Memory B cell (primary cell): ENCODE data around the gene ZNF354B.
"Not testable (repeated sequence)": the region's sequence is repeated elsewhere in the genome, so short reads cannot be mapped to it uniquely, and the experiment has no call there.

Experiments used
- ATAC-seq: fragments of 150-1000 bp; cut with Tn5 transposase; 2 replicates; pipeline ENCODE4 v1.10.0; 2021; ENCODE audit warnings: low read depth, mild to moderate bottlenecking, moderate library complexity
- DNase-seq, 2 donors: peaks; one replicate each; pipeline ENCODE4 v3.0.0; 2022; ENCODE audit warnings: low spot score in 2 of 2
- H3K27ac Mint-ChIP-seq: one replicate; pipeline ENCODE4 v1.8.0; 2022; ENCODE audit warnings: mild to moderate bottlenecking, moderate library complexity, mixed read lengths
- H3K27me3 Mint-ChIP-seq: one replicate; pipeline ENCODE4 v1.8.0; 2022; ENCODE audit warnings: mixed read lengths
- H3K36me3 Mint-ChIP-seq: one replicate; pipeline ENCODE4 v1.8.0; 2022; ENCODE audit warnings: mild to moderate bottlenecking, mixed read lengths
- H3K4me1 Mint-ChIP-seq: one replicate; pipeline ENCODE4 v1.8.0; 2022; ENCODE audit warnings: mixed read lengths
- H3K4me3 Mint-ChIP-seq: one replicate; pipeline ENCODE4 v1.8.0; 2022; ENCODE audit warnings: mild to moderate bottlenecking, moderate library complexity, mixed read lengths
- H3K9me3 Mint-ChIP-seq: one replicate; pipeline ENCODE4 v1.8.0; 2022; ENCODE audit warnings: mixed read lengths

Gene ZNF354B

GRCh38 chr5:178859625-178860521 is at the start of gene ZNF354B:
ZNF354B (plus strand) TSS chr5:178859953; CDS start chr5:178861048, 1,095 bp downstream.
- Mint-ChIP-seq H3K4me1 (peaks cover 16% of the 10 kb centered on the region), H3K9me3 (no peaks in the 10 kb centered on the region), H3K36me3 (peaks cover 4% of the 10 kb centered on the region), H3K27me3 (no peaks in the 10 kb centered on the region), H3K4me3 (peak within 1 kb of the TSS; percentile 85), H3K27ac (peak within 1 kb of the TSS; percentile 65)
- peak; percentile 67 to 68 for DNase-seq
- peak; percentile 95 for ATAC-seq

GRCh38 chr5:178817506-178817905 is 42.2 kb upstream of the ZNF354B start:
- H3K4me3 Mint-ChIP-seq, result no peak overlapping the region
- no peaks in the 10 kb centered on the region for H3K9me3 Mint-ChIP-seq
- no peak for ATAC-seq
- H3K4me1 Mint-ChIP-seq, result no peaks in the 10 kb centered on the region
- H3K27me3 Mint-ChIP-seq, result peaks cover 2% of the 10 kb centered on the region
- no peak overlapping the region for H3K27ac Mint-ChIP-seq
- DNase-seq, result no peak
- no peaks in the 10 kb centered on the region for H3K36me3 Mint-ChIP-seq

DNA sequence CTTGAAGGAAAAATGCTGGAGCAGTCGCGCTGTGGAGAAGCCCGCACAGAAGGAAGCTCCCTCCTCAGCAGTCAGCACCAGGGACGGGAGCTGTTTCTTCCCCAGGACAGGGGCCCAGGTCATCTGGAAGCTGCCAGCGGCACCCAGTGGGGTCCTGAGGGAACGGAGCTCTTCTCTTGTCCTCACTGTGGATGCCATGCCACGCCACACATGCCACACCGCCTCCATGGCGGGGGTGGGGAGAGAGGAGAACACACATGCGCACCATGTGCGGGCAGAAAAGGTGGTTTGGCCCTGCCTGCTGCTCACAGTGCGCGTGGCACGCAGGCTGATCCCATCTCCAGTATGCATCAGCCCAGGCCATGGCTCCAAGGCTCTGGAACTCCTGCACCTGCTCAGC is 41.7 kb upstream of the ZNF354B start:
- Mint-ChIP-seq H3K27ac (no peak overlapping the region), H3K36me3 (no peaks in the 10 kb centered on the region), H3K4me1 (no peaks in the 10 kb centered on the region), H3K4me3 (no peak overlapping the region), H3K9me3 (no peaks in the 10 kb centered on the region), H3K27me3 (peaks cover 2% of the 10 kb centered on the region)
- ATAC-seq (no peak), DNase-seq (no peak)

DNA sequence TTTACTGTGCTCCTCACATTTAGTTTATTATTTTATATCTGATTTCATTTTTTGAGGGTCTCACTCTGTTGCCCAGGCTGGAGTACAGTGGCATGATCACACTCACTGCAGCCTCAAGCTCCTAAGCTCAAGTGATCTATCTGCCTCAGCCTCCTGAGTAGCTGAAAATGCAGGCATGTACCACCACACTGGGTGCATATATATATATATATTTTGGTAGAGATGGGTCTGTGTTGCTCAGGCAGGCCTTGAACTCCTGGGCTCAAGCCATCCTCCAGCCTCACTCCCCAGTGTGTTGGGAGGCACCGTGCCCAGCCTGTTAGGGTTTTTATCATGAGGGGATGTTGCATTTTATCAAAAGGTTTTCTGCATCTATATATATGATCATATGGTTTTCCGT is 39.8 kb upstream of the ZNF354B start:
- DNase-seq, result no peak
- Mint-ChIP-seq H3K27me3 (peaks cover 2% of the 10 kb centered on the region), H3K4me3 (no peak overlapping the region), H3K36me3 (no peaks in the 10 kb centered on the region), H3K9me3 (no peaks in the 10 kb centered on the region), H3K4me1 (no peaks in the 10 kb centered on the region), H3K27ac (no peak overlapping the region)
- no peak for ATAC-seq

DNA sequence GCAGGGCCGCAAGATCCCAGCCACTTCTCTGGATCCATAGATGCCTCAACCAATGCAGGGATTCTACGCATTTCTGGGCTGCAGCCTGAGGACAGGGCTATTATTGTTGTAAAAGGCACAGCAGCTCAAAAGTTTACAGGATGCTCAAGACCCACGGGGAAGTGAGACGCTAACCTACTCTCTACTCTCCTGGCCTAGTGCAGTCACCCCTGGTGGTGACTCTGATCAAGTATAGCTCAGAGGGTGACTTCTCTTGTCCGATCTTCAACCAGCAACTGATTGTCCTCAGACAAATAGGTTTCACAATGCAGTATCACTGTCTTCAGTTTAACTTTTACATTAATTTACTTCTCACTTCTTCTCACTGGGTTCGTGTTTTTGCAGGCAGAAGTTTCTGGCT is 34.3 kb upstream of the ZNF354B start:
- Mint-ChIP-seq H3K4me3 (no peak overlapping the region), H3K27ac (no peak overlapping the region), H3K9me3 (no peaks in the 10 kb centered on the region), H3K36me3 (no peaks in the 10 kb centered on the region), H3K27me3 (peaks cover 3% of the 10 kb centered on the region), H3K4me1 (no peaks in the 10 kb centered on the region)
- DNase-seq, result no peak
- no peak for ATAC-seq

GRCh38 chr5:178826216-178826615 is 33.5 kb upstream of the ZNF354B start:
- Mint-ChIP-seq H3K36me3 (no peaks in the 10 kb centered on the region), H3K27me3 (peaks cover 3% of the 10 kb centered on the region), H3K4me1 (no peaks in the 10 kb centered on the region), H3K4me3 (no peak overlapping the region), H3K27ac (no peak overlapping the region), H3K9me3 (no peaks in the 10 kb centered on the region)
- ATAC-seq (no peak), DNase-seq (no peak)

DNA sequence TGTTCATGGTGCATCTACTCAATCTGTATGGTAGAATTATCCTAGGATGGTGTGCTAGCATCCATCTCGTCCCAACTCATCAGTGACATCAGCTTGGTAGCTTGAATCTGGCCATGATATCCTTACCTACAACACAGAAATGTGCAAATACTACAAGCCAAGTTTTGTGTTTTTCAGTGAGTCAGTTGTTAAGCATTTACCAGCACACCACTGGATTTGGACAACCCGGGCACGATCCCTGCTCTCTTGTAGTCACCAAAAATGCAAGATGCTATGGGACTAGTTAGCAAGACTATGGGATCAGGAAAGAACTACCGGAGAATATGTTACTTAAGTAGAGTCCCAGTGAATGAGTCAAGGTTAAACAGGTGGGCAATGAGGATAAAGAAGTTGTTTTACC is 32.1 kb upstream of the ZNF354B start:
- Mint-ChIP-seq H3K4me1 (no peaks in the 10 kb centered on the region), H3K27me3 (peaks cover 4% of the 10 kb centered on the region), H3K9me3 (no peaks in the 10 kb centered on the region), H3K36me3 (no peaks in the 10 kb centered on the region), H3K27ac (no peak overlapping the region), H3K4me3 (no peak overlapping the region)
- ATAC-seq, result no peak
- no peak for DNase-seq

GRCh38 chr5:178831049-178831448 is 28.7 kb upstream of the ZNF354B start:
- no peak for ATAC-seq
- no peaks in the 10 kb centered on the region for H3K36me3 Mint-ChIP-seq
- no peaks in the 10 kb centered on the region for H3K4me1 Mint-ChIP-seq
- H3K9me3 Mint-ChIP-seq, result peaks cover 3% of the 10 kb centered on the region
- DNase-seq, result no peak
- no peak overlapping the region for H3K4me3 Mint-ChIP-seq
- peaks cover 7% of the 10 kb centered on the region for H3K27me3 Mint-ChIP-seq
- no peak overlapping the region for H3K27ac Mint-ChIP-seq

- H3K4me3 Mint-ChIP-seq, result no peak overlapping the region
- DNase-seq (no peak), ATAC-seq (no peak)
- peaks cover 6% of the 10 kb centered on the region for H3K27me3 Mint-ChIP-seq
- peaks cover 3% of the 10 kb centered on the region for H3K9me3 Mint-ChIP-seq
- no peaks in the 10 kb centered on the region for H3K4me1 Mint-ChIP-seq
- H3K36me3 Mint-ChIP-seq, result no peaks in the 10 kb centered on the region
- no peak overlapping the region for H3K27ac Mint-ChIP-seq
These were observed 27.0 kb upstream of the ZNF354B start for GRCh38 chr5:178832618-178833201.

GRCh38 chr5:178836628-178837027 is 23.1 kb upstream of the ZNF354B start:
- DNase-seq (no peak), ATAC-seq (no peak)
- peaks cover 3% of the 10 kb centered on the region for H3K9me3 Mint-ChIP-seq

GRCh38 chr5:178838695-178839318 is 20.9 kb upstream of the ZNF354B start:
- not testable (repeated sequence) for H3K4me1 Mint-ChIP-seq, H3K36me3 Mint-ChIP-seq, DNase-seq, H3K9me3 Mint-ChIP-seq, H3K27ac Mint-ChIP-seq, H3K4me3 Mint-ChIP-seq, H3K27me3 Mint-ChIP-seq, ATAC-seq

More at GRCh38 chr5:178836628-178837027, 23.1 kb upstream of the ZNF354B start:
- H3K4me3 Mint-ChIP-seq, result no peak overlapping the region
- H3K27ac Mint-ChIP-seq, result no peak overlapping the region
- peaks cover 12% of the 10 kb centered on the region for H3K27me3 Mint-ChIP-seq
- no peaks in the 10 kb centered on the region for H3K4me1 Mint-ChIP-seq
- no peaks in the 10 kb centered on the region for H3K36me3 Mint-ChIP-seq

DNA sequence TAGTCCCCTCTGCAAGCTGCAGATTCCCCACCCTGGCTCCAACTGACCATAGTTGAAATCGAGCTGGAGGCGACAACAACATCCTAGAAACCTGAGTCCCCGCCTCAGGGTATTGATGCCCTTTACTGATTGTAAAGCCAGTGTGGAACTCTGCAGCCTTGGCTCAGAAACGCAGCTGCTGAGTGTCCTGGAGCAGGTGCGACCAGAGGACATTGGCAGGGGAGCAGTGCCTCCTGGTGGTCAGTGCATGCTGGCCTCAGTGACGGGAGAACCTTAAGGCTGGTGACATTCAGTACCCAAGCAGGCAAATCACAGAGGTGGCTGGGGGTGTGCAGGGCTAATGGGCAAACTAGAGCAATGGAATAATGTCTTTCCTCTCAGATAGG is 20.4 kb upstream of the ZNF354B start:
- H3K27ac Mint-ChIP-seq, result no peak overlapping the region

GRCh38 chr5:178840399-178840798 is 19.4 kb upstream of the ZNF354B start:
- H3K36me3 Mint-ChIP-seq, H3K27ac Mint-ChIP-seq, H3K4me1 Mint-ChIP-seq, H3K9me3 Mint-ChIP-seq, H3K27me3 Mint-ChIP-seq, ATAC-seq, DNase-seq, H3K4me3 Mint-ChIP-seq: not testable (repeated sequence)

More for the DNA sequence above, 20.4 kb upstream of the ZNF354B start:
- H3K9me3 Mint-ChIP-seq, result no peaks in the 10 kb centered on the region
- no peak for DNase-seq
- H3K27me3 Mint-ChIP-seq, result peaks cover 6% of the 10 kb centered on the region
- ATAC-seq, result no peak
- H3K4me1 Mint-ChIP-seq, result peaks cover 6% of the 10 kb centered on the region
- no peaks in the 10 kb centered on the region for H3K36me3 Mint-ChIP-seq
- no peak overlapping the region for H3K4me3 Mint-ChIP-seq

GRCh38 chr5:178849316-178849715 is 10.4 kb upstream of the ZNF354B start:
- DNase-seq (no peak), ATAC-seq (no peak)
- Mint-ChIP-seq H3K9me3 (no peaks in the 10 kb centered on the region), H3K27ac (no peak overlapping the region), H3K4me1 (no peaks in the 10 kb centered on the region), H3K27me3 (peaks cover 11% of the 10 kb centered on the region), H3K4me3 (no peak overlapping the region), H3K36me3 (no peaks in the 10 kb centered on the region)
